H9 (cell line): Measurements from ENCODE around the gene COMP. TPM values are rescaled to one million over a fixed set of nuclear protein-coding genes. Genes with fewer than 3 reads are reported as not detected.

Experiments
- DNase-seq: peaks from one replicate; pipeline ENCODE4 v3.0.0-alpha.2; 2017
- H2AFZ ChIP-seq: one replicate; pipeline ENCODE4 v1.6.1; 2013; ENCODE audit warnings: mild to moderate bottlenecking, low read length, control low read depth, moderate library complexity
- H2AK5ac ChIP-seq: 2 replicates; pipeline ENCODE4 v1.6.1; 2013; ENCODE audit warnings: low read length, control low read depth, mixed read lengths; ENCODE audit not compliant: insufficient read length
- H2BK120ac ChIP-seq: one replicate; pipeline ENCODE4 v1.6.1; 2013; ENCODE audit warnings: low read depth, mild to moderate bottlenecking, low read length, control low read depth, inconsistent platforms; ENCODE audit not compliant: poor library complexity, severe bottlenecking
- H2BK12ac ChIP-seq: 2 replicates; pipeline ENCODE4 v1.6.1; 2013; ENCODE audit warnings: low read length, control low read depth, mixed read lengths, low read depth; ENCODE audit not compliant: insufficient read length
- H2BK15ac ChIP-seq: 2 replicates; pipeline ENCODE4 v1.6.1; 2013; ENCODE audit warnings: low read depth, low read length, control low read depth
- H2BK20ac ChIP-seq: one replicate; pipeline ENCODE4 v1.6.1; 2013; ENCODE audit warnings: low read depth, mild to moderate bottlenecking, low read length, control low read depth, inconsistent platforms; ENCODE audit not compliant: poor library complexity, severe bottlenecking
- H2BK5ac ChIP-seq: 2 replicates; pipeline ENCODE4 v1.6.1; 2013; ENCODE audit warnings: low read length, control low read depth, mixed read lengths; ENCODE audit not compliant: insufficient read length
- H3K14ac ChIP-seq: 2 replicates; pipeline ENCODE4 v1.6.1; 2013; ENCODE audit warnings: low read length, control low read depth; ENCODE audit not compliant: insufficient read depth
- H3K18ac ChIP-seq: 2 replicates; pipeline ENCODE4 v1.6.1; 2013; ENCODE audit warnings: low read depth, mild to moderate bottlenecking, mixed read lengths, low read length, control low read depth; ENCODE audit not compliant: insufficient read length
- H3K23ac ChIP-seq: 2 replicates; pipeline ENCODE4 v1.6.1; 2013; ENCODE audit warnings: low read length, control low read depth, mixed read lengths, low read depth; ENCODE audit not compliant: insufficient read length
- H3K23me2 ChIP-seq: 2 replicates; pipeline ENCODE4 v1.6.1; 2013; ENCODE audit warnings: low read depth, mild to moderate bottlenecking, mixed read lengths, low read length, control low read depth; ENCODE audit not compliant: insufficient read length, poor library complexity, severe bottlenecking
- H3K27ac ChIP-seq: 2 replicates; pipeline ENCODE4 v1.5.1; 2013; ENCODE audit warnings: low read length, control low read depth, mixed read lengths, low read depth; ENCODE audit not compliant: insufficient read length
- H3K27me3 ChIP-seq: 2 replicates; pipeline ENCODE4 v1.6.1; 2013; ENCODE audit warnings: low read length, control low read depth, inconsistent platforms; ENCODE audit not compliant: insufficient read depth
- H3K4ac ChIP-seq: 2 replicates; pipeline ENCODE4 v1.6.1; 2013; ENCODE audit warnings: low read depth, mild to moderate bottlenecking, control low read depth, inconsistent platforms, low read length, moderate library complexity
- H3K4me1 ChIP-seq: 2 replicates; pipeline ENCODE4 v1.6.1; 2013; ENCODE audit warnings: low read length, control low read depth, inconsistent platforms; ENCODE audit not compliant: insufficient read depth
- H3K4me2 ChIP-seq: 2 replicates; pipeline ENCODE4 v1.6.1; 2013; ENCODE audit warnings: low read length, control low read depth, mixed read lengths; ENCODE audit not compliant: insufficient read length, insufficient read depth
- H3K56ac ChIP-seq: 2 replicates; pipeline ENCODE4 v1.6.1; 2013; ENCODE audit warnings: low read depth, mild to moderate bottlenecking, mixed read lengths, low read length, control low read depth; ENCODE audit not compliant: insufficient read length
- H3K79me1 ChIP-seq: 2 replicates; pipeline ENCODE4 v1.6.1; 2013; ENCODE audit warnings: low read depth, mild to moderate bottlenecking, moderate library complexity, low read length, control low read depth, inconsistent platforms; ENCODE audit not compliant: insufficient read depth, poor library complexity, severe bottlenecking
- H3K79me2 ChIP-seq: 2 replicates; pipeline ENCODE4 v1.6.1; 2013; ENCODE audit warnings: low read length, control low read depth, inconsistent platforms; ENCODE audit not compliant: insufficient read depth
- H3K9ac ChIP-seq: 2 replicates; pipeline ENCODE4 v1.6.1; 2013; ENCODE audit warnings: low read length, control low read depth, mixed read lengths; ENCODE audit not compliant: insufficient read length; ENCODE audit errors: extremely low read depth
- H3K9me3 ChIP-seq: one replicate; pipeline ENCODE4 v1.6.1; 2013; ENCODE audit warnings: low read depth, low read length, inconsistent platforms; ENCODE audit not compliant: control insufficient read depth
- H3T11ph ChIP-seq: one replicate; pipeline ENCODE4 v1.6.1; 2013; ENCODE audit warnings: mild to moderate bottlenecking, low read length, control low read depth, inconsistent platforms
- H4K20me1 ChIP-seq: one replicate; pipeline ENCODE4 v1.6.1; 2013; ENCODE audit not compliant: control insufficient read depth, insufficient read length, insufficient read depth
- H4K5ac ChIP-seq: 2 replicates; pipeline ENCODE4 v1.6.1; 2013; ENCODE audit warnings: low read depth, mild to moderate bottlenecking, mixed read lengths, low read length, control low read depth; ENCODE audit not compliant: insufficient read length
- H4K8ac ChIP-seq: replicated peaks from 2 replicates; pipeline ENCODE4 v1.6.1; 2013; ENCODE audit warnings: low read length, control low read depth, mixed read lengths, low read depth; ENCODE audit not compliant: insufficient read length
- H4K91ac ChIP-seq: 2 replicates; pipeline ENCODE4 v1.6.1; 2013; ENCODE audit warnings: low read depth, mild to moderate bottlenecking, moderate library complexity, mixed read lengths, low read length, control low read depth; ENCODE audit not compliant: insufficient read length
- H3K27ac Mint-ChIP-seq, 3 experiments: 2 replicates in 2 of 3; 3 replicates in 1 of 3; pipeline ENCODE4 v1.8.0; 2020 to 2021; ENCODE audit warnings: mixed read lengths in 3 of 3, mild to moderate bottlenecking in 1 of 3, moderate library complexity in 1 of 3
- H3K27me3 Mint-ChIP-seq: 2 replicates; pipeline ENCODE4 v1.8.0; 2021; ENCODE audit warnings: low read depth, mild to moderate bottlenecking, moderate library complexity, mixed read lengths
- H3K36me3 Mint-ChIP-seq, 3 experiments: 2 replicates in 2 of 3; 3 replicates in 1 of 3; pipeline ENCODE4 v1.8.0; 2020 to 2021; ENCODE audit warnings: low read depth in 3 of 3, mixed read lengths in 3 of 3; ENCODE audit not compliant: insufficient read depth in 1 of 3
- H3K4me1 Mint-ChIP-seq, 2 experiments: 2 replicates each; pipeline ENCODE4 v1.8.0; 2020; ENCODE audit warnings: mixed read lengths in 2 of 2
- H3K4me3 Mint-ChIP-seq, 2 experiments: 2 replicates in 1 of 2; 3 replicates in 1 of 2; pipeline ENCODE4 v1.8.0; 2020 to 2021; ENCODE audit warnings: mild to moderate bottlenecking in 2 of 2, mixed read lengths in 2 of 2, moderate library complexity in 1 of 2
- H3K9me3 Mint-ChIP-seq, 2 experiments: 2 replicates in 1 of 2; 3 replicates in 1 of 2; pipeline ENCODE4 v1.8.0; 2020; ENCODE audit warnings: mild to moderate bottlenecking in 2 of 2, mixed read lengths in 2 of 2, moderate library complexity in 1 of 2
- WGBS: extraction: QIAGEN DNeasy Blood & Tissue Kit; methylation state at CpG from one replicate; pipeline ENCODE4 v1.1.7; 2013; ENCODE audit warnings: missing lambda C conversion rate, low lambda C conversion rate, mixed read lengths; ENCODE audit not compliant: insufficient read length; ENCODE audit errors: extremely low coverage; 5-methylcytosine and 5-hydroxymethylcytosine counted together
- total RNA-seq: library from RNA; stranded (reverse); gene quantifications from 2 replicates; pipeline ENCODE4 v1.2.1, GENCODE V29; 2021
- TF ChIP-seq, protein P1 (sequence below): fragments of 200-600 bp; sonication (generic); conservative IDR thresholded peaks from 3 replicates; pipeline ENCODE4 v1.8.0; 2021; ENCODE audit warnings: antibody characterized with exemption, mild to moderate bottlenecking

The COMP gene
- total RNA-seq, 1 experiment from 2014 or later, result 0.15 TPM

DNA sequence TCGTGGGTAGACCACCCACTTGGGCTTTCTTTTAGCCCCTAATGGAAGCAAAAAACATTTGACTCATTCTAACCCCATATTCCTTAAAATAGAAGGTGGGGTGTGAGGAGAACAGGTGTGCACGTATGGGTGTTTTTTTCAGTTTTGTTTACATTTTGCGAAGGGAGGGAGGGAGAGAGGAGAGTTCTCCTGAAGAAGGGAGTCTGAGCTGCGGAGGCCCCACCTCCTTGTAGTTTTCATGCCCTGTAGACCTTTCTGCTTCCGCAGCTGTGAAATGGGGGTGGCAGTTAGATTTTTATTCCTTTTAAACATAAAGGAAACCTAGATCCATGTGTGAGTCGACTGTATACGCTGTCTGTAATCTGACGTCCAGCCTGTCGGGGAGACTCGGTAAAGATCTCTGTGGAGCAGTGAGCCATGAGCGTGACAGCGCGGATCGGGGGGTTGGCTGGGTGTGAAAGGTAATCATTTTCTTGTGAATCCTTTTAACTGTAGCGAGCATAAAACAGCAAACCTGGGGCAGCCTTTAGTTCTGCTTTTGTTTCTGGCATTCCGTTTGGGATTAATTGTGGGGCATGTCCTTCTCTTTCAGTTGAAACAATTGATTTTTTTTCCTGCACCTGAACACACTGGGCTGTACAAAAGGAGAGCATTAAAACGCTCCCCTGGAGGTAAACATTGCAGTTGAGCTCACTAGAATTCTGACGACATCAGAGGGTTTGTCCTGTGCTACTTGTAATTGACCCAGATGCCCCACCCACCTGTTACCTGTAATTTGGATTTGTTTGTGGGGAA, 42.9 kb upstream of the COMP start:
- H3K79me2 ChIP-seq, result peaks cover 43% of the 10 kb centered on the region; the same call in 1 of the 2 replicates
- H3K23me2 ChIP-seq, result peaks cover 8% of the 10 kb centered on the region
- no peak overlapping the region for H4K8ac ChIP-seq
- H2BK15ac ChIP-seq, result no peak overlapping the region
- H3K79me1 ChIP-seq, result peaks cover 3% of the 10 kb centered on the region
- no peak overlapping the region for H2BK12ac ChIP-seq
- H3K9ac ChIP-seq, result no peak overlapping the region
- no peak overlapping the region for H2BK120ac ChIP-seq
- TF ChIP-seq, protein P1, sequence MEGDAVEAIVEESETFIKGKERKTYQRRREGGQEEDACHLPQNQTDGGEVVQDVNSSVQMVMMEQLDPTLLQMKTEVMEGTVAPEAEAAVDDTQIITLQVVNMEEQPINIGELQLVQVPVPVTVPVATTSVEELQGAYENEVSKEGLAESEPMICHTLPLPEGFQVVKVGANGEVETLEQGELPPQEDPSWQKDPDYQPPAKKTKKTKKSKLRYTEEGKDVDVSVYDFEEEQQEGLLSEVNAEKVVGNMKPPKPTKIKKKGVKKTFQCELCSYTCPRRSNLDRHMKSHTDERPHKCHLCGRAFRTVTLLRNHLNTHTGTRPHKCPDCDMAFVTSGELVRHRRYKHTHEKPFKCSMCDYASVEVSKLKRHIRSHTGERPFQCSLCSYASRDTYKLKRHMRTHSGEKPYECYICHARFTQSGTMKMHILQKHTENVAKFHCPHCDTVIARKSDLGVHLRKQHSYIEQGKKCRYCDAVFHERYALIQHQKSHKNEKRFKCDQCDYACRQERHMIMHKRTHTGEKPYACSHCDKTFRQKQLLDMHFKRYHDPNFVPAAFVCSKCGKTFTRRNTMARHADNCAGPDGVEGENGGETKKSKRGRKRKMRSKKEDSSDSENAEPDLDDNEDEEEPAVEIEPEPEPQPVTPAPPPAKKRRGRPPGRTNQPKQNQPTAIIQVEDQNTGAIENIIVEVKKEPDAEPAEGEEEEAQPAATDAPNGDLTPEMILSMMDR, result no peak
- H3K23ac ChIP-seq, result no peak overlapping the region
- no peaks in the 10 kb centered on the region for H4K20me1 ChIP-seq
- Mint-ChIP-seq H3K27ac (peak overlapping the region; percentile 29 to 92 (median 81); a peak in 6 of 7 replicates), H3K27me3 (peaks cover 9% of the 10 kb centered on the region), H3K36me3 (peaks cover 24 to 44% (median 27%) of the 10 kb centered on the region in 3 experiments), H3K9me3 (no peaks in the 10 kb centered on the region), H3K4me1 (peaks cover 32 to 33% of the 10 kb centered on the region in 2 experiments), H3K4me3 (peak overlapping the region; percentile 92 to 98)
- H2BK20ac ChIP-seq, result no peak overlapping the region
- peak overlapping the region; percentile 90 for H3K4me2 ChIP-seq
- DNase-seq, result no peak
- H3K14ac ChIP-seq, result no peak overlapping the region
- no peak overlapping the region for H3K4ac ChIP-seq
- H3K18ac ChIP-seq, result no peak overlapping the region
- no peaks in the 10 kb centered on the region for H3K4me1 ChIP-seq
- no peak overlapping the region for H3K27ac ChIP-seq
- H4K5ac ChIP-seq, result no peak overlapping the region
- no peaks in the 10 kb centered on the region for H3K9me3 ChIP-seq
- H4K91ac ChIP-seq, result no peak overlapping the region
- H2AFZ ChIP-seq, result no peak overlapping the region
- H3K27me3 ChIP-seq, result no peaks in the 10 kb centered on the region; the same call in 1 of the 2 replicates
- no peak overlapping the region for H3K56ac ChIP-seq
- H3T11ph ChIP-seq, result no peak overlapping the region
- no CpG with 5 or more reads among the region's 18 CpGs for WGBS
- no peak overlapping the region for H2AK5ac ChIP-seq
- H2BK5ac ChIP-seq, result no peak overlapping the region
